ENCODE data around the gene TTPAL. TPM values are rescaled to one million over a fixed set of nuclear protein-coding genes. Genes with fewer than 3 reads are reported as not detected.

TTPAL gene
- total and polyA plus RNA-seq, 3 donors from 2014 or later = 9.8 to 13.1 (median 12.0) TPM

- H3K4me1 ChIP-seq = peaks cover 19% of the 10 kb centered on the region
- no peaks in the 10 kb centered on the region for H3K36me3 ChIP-seq (ENCODE audit: low read depth, missing control alignments)
- no peaks in the 10 kb centered on the region for H3K27me3 ChIP-seq
- peak; percentile 36 for DNase-seq
- H3K9me3 ChIP-seq = no peaks in the 10 kb centered on the region
- TF ChIP-seq CTCF (IDR thresholded peaks at IDR 0.05) = no peak
- TF ChIP-seq POLR2A (IDR thresholded peaks at IDR 0.05) = no peak
- no peak overlapping the region for H3K4me3 ChIP-seq
- intact Hi-C loops (cut with DNase I; ENCODE audit: low total_unique reads) = no loop called here
- H3K27ac ChIP-seq = peak overlapping the region; percentile 18 to 63
- WGBS, 2 donors = 61 to 75% methylated on average over 5 of the region's 5 CpGs
These were observed 16.1 kb downstream of the TTPAL start for GRCh38 chr20:44491635-44492395.

- Histone ChIP-seq H3K27ac (no peak overlapping the region), H3K36me3 (ENCODE audit: low read depth, missing control alignments) (no peaks in the 10 kb centered on the region), H3K4me3 (no peak overlapping the region), H3K27me3 (no peaks in the 10 kb centered on the region), H3K9me3 (no peaks in the 10 kb centered on the region), H3K4me1 (peaks cover 14% of the 10 kb centered on the region)
- intact Hi-C loops (cut with DNase I; ENCODE audit: low total_unique reads) = no loop called here
- no peak for TF ChIP-seq CTCF (IDR thresholded peaks at IDR 0.05)
- no peak for TF ChIP-seq POLR2A (IDR thresholded peaks at IDR 0.05)
- 56 to 71% methylated on average over 1 of the region's 1 CpG for WGBS, 2 donors
- DNase-seq = no peak
These were observed 18.6 kb downstream of the TTPAL start for GRCh38 chr20:44494266-44494665.

- Histone ChIP-seq H3K4me3 (no peak overlapping the region), H3K4me1 (peaks cover 14% of the 10 kb centered on the region), H3K27me3 (no peaks in the 10 kb centered on the region), H3K27ac (peak overlapping the region in 1 of 2 donors; percentile 71), H3K9me3 (no peaks in the 10 kb centered on the region), H3K36me3 (ENCODE audit: low read depth, missing control alignments) (no peaks in the 10 kb centered on the region)
- no peak for DNase-seq
- intact Hi-C loops (cut with DNase I; ENCODE audit: low total_unique reads) = no loop called here
- WGBS, 2 donors = 66 to 68% methylated on average over 3 of the region's 3 CpGs
- TF ChIP-seq CTCF (IDR thresholded peaks at IDR 0.05) (no peak), POLR2A (IDR thresholded peaks at IDR 0.05) (no peak)
These were observed 19.0 kb downstream of the TTPAL start for GRCh38 chr20:44494681-44495080.

- 96 to 100% methylated on average over 1 of the region's 1 CpG for WGBS, 2 donors
- Histone ChIP-seq H3K36me3 (ENCODE audit: low read depth, missing control alignments) (no peaks in the 10 kb centered on the region), H3K9me3 (no peaks in the 10 kb centered on the region), H3K4me1 (peaks cover 14% of the 10 kb centered on the region), H3K4me3 (no peak overlapping the region), H3K27ac (peak overlapping the region in 1 of 2 donors; percentile 71), H3K27me3 (no peaks in the 10 kb centered on the region)
- no peak for DNase-seq
- intact Hi-C loops (cut with DNase I; ENCODE audit: low total_unique reads) = no loop called here
- TF ChIP-seq POLR2A (IDR thresholded peaks at IDR 0.05) (no peak), CTCF (IDR thresholded peaks at IDR 0.05) (no peak)
These were observed 19.6 kb downstream of the TTPAL start for GRCh38 chr20:44495257-44495656.

Measured in testis (tissue), 3 donors.